A549 (cell line): ENCODE measurements around the gene ADAM12. TPM values are rescaled to one million over a fixed set of nuclear protein-coding genes. Genes with fewer than 3 reads are reported as not detected.
"Not testable (repeated sequence)": the region's sequence is repeated elsewhere in the genome, so short reads cannot be mapped to it uniquely, and the experiment has no call there.

Source experiments
- ATAC-seq, 2 experiments: fragments of 200-7000 bp in 1 of 2; fragments of >200 bp in 1 of 2; cut with Nextera tagmentation in 1 of 2; cut with Tn5 transposase in 1 of 2; 3 replicates each; pipeline versions ENCODE4 v1.8.0 to v1.9.1; 2018 to 2020; ENCODE audit warnings: mild to moderate bottlenecking in 1 of 2, moderate library complexity in 1 of 2
- CTCF ChIA-PET: fragments of 300-600 bp; sonication (Branson Sonifier 250); formaldehyde crosslinking; extraction: SDS; loops from one replicate; lab custom pipeline; 2021; ENCODE audit warnings: antibody characterized with exemption, inconsistent platforms; lab: Yijun Ruan, JAX
- POLR2A ChIA-PET: fragments of 350-600 bp; formaldehyde crosslinking; extraction: SDS; loops from one replicate; lab custom pipeline; 2021; ENCODE audit warnings: antibody characterized with exemption, inconsistent platforms; lab: Yijun Ruan, JAX
- DNase-seq, 2 experiments: peaks; one replicate each; pipeline versions ENCODE4 v3.0.0 to v3.0.0-alpha.2; 2011 to 2016; ENCODE audit warnings: low read depth in 1 of 2, low spot score in 1 of 2
- FAIRE-seq: peaks from 2 replicates; lab custom pipeline; 2011; peaks lifted over from hg19 to GRCh38; lab: Jason Lieb, UNC
- H3K27ac ChIP-seq, 2 experiments: fragments of >200 bp; sonication (Bioruptor Twin); formaldehyde crosslinking; 3 replicates each; pipeline ENCODE4 v1.5.1; 2016 to 2017
- H3K4me1 ChIP-seq: fragments of >200 bp; sonication (Bioruptor Twin); formaldehyde crosslinking; 3 replicates; pipeline ENCODE4 v1.6.1; 2016
- H3K4me2 ChIP-seq: fragments of >200 bp; sonication (Bioruptor Twin); formaldehyde crosslinking; 3 replicates; pipeline ENCODE4 v1.6.1; 2016
- H3K4me3 ChIP-seq: fragments of >200 bp; sonication (Bioruptor Twin); formaldehyde crosslinking; 3 replicates; pipeline ENCODE4 v1.5.1; 2016
- H3K9me3 ChIP-seq: fragments of >200 bp; sonication (Bioruptor Twin); formaldehyde crosslinking; 3 replicates; pipeline ENCODE4 v1.6.1; 2016
- BCL3 ChIP-seq: fragments of >200 bp; sonication (Bioruptor Twin); formaldehyde crosslinking; IDR thresholded peaks from 3 replicates; pipeline ENCODE4 v1.6.1; 2016
- BHLHE40 ChIP-seq: IDR thresholded peaks from 2 replicates; pipeline ENCODE4 v1.6.1; 2012; ENCODE audit warnings: low read depth, low read length, inconsistent platforms
- CHD4 ChIP-seq: fragments of 200-600 bp; sonication (generic); IDR thresholded peaks from 2 replicates; pipeline ENCODE4 v1.6.1; 2016; ENCODE audit warnings: antibody characterized with exemption, mild to moderate bottlenecking, borderline replicate concordance
- EP300 ChIP-seq, 2 experiments: fragments of >200 bp; sonication (Bioruptor Twin); formaldehyde crosslinking; IDR thresholded peaks; 2 replicates in 1 of 2; 3 replicates in 1 of 2; pipeline ENCODE4 v1.6.1; 2016 to 2017
- ESRRA ChIP-seq: fragments of 150-350 bp; IDR thresholded peaks from 2 replicates; pipeline ENCODE4 v1.6.1; 2014; ENCODE audit warnings: mild to moderate bottlenecking, low read length, borderline replicate concordance
- FOSL2 ChIP-seq, 2 experiments: fragments of 450-650 bp in 1 of 2; fragments of >200 bp in 1 of 2; sonication (Bioruptor Twin) in 1 of 2; formaldehyde crosslinking; IDR thresholded peaks; 2 replicates each; pipeline versions ENCODE4 v1.5.0 to v1.6.1; 2016 to 2020; ENCODE audit warnings: mild to moderate bottlenecking in 1 of 2, moderate library complexity in 1 of 2
- FOXS1 ChIP-seq: fragments of 250-450 bp; sonication (Bioruptor Pico); IDR thresholded peaks from 2 replicates; pipeline ENCODE4 v1.5.0; 2020; ENCODE audit warnings: mild to moderate bottlenecking, moderate library complexity
- HDAC2 ChIP-seq: fragments of 200-600 bp; sonication (generic); IDR thresholded peaks from 2 replicates; pipeline ENCODE4 v1.6.1; 2016
- JUNB ChIP-seq: fragments of >200 bp; sonication (Bioruptor Twin); formaldehyde crosslinking; IDR thresholded peaks from 2 replicates; pipeline ENCODE4 v1.6.1; 2016
- MAX ChIP-seq: IDR thresholded peaks from 2 replicates; pipeline ENCODE4 v1.6.1; 2012
- NFE2L2 ChIP-seq: fragments of 150-350 bp; conservative IDR thresholded peaks from 2 replicates; pipeline ENCODE4 v1.6.1; 2014; ENCODE audit warnings: low read length
- NPAS2 ChIP-seq: fragments of 250-450 bp; sonication (Bioruptor Pico); IDR thresholded peaks from 2 replicates; pipeline ENCODE4 v1.8.0; 2022; ENCODE audit warnings: mild to moderate bottlenecking, moderate library complexity, borderline replicate concordance
- NR3C1 ChIP-seq: fragments of >200 bp; sonication (Bioruptor Twin); formaldehyde crosslinking; IDR thresholded peaks from 3 replicates; pipeline ENCODE4 v1.6.1; 2017
- RAD21 ChIP-seq, 2 experiments: fragments of >200 bp in 1 of 2; sonication (Bioruptor Twin) in 1 of 2; formaldehyde crosslinking in 1 of 2; IDR thresholded peaks in 1 of 2; conservative IDR thresholded peaks in 1 of 2; 2 replicates in 1 of 2; 3 replicates in 1 of 2; pipeline ENCODE4 v1.6.1; 2012 to 2018; ENCODE audit warnings: inconsistent platforms in 1 of 2
- RARB ChIP-seq: fragments of 250-450 bp; sonication (Bioruptor Pico); IDR thresholded peaks from 2 replicates; pipeline ENCODE4 v1.8.0; 2021; ENCODE audit warnings: mild to moderate bottlenecking, moderate library complexity
- SREBF2 ChIP-seq: fragments of 450-650 bp; IDR thresholded peaks from 2 replicates; pipeline ENCODE4 v1.6.1; 2014; ENCODE audit warnings: mild to moderate bottlenecking, moderate library complexity
- TP53 ChIP-seq: fragments of 250-450 bp; sonication (Bioruptor Pico); IDR thresholded peaks from 2 replicates; pipeline ENCODE4 v1.5.0; 2021; ENCODE audit warnings: mild to moderate bottlenecking, moderate library complexity
- ZC3H11A ChIP-seq: fragments of 450-650 bp; IDR thresholded peaks from 2 replicates; pipeline ENCODE4 v1.6.1; 2014; ENCODE audit warnings: antibody characterized with exemption, mild to moderate bottlenecking
- ZFP36 ChIP-seq: fragments of 450-650 bp; IDR thresholded peaks from 2 replicates; pipeline ENCODE4 v1.6.1; 2014; ENCODE audit warnings: borderline replicate concordance; ENCODE audit not compliant: partially characterized antibody
- WGBS: methylation state at CpG from one replicate; pipeline ENCODE4 v1.1.6; 2017; ENCODE audit errors: missing lambda C conversion rate; 5-methylcytosine and 5-hydroxymethylcytosine counted together
- polyA plus RNA-seq, 4 experiments: library from polyadenylated mRNA; depleted of rRNA in 3 of 4; stranded (reverse); fragments of >200 nt; fragmentation: RNase III in 1 of 4; extraction: RNeasy Plus Mini Kit Qiagen cat#74134 plus additional on column Dnase treatment in 1 of 4; gene quantifications; 2 replicates in 3 of 4; 3 replicates in 1 of 4; pipeline ENCODE4 v1.2.3, GENCODE V29; 2011 to 2017
- TF ChIP-seq, protein P1 (sequence below): fragments of >200 bp; sonication (Bioruptor Twin); formaldehyde crosslinking; IDR thresholded peaks from 2 replicates; pipeline ENCODE4 v1.6.1; 2016
- TF ChIP-seq, protein P2 (sequence below): fragments of 150-350 bp; IDR thresholded peaks from 2 replicates; pipeline ENCODE4 v1.6.1; 2014; ENCODE audit warnings: low read depth, mild to moderate bottlenecking, low read length
- TF ChIP-seq, protein P3 (sequence below): fragments of 250-450 bp; sonication (Bioruptor Pico); IDR thresholded peaks from 2 replicates; pipeline ENCODE4 v1.5.0; 2021; ENCODE audit warnings: mild to moderate bottlenecking, moderate library complexity, borderline replicate concordance

Gene ADAM12
- polyA plus RNA-seq, 2 of the 4 experiments (the other 2 are of a cell fraction) = 1.6 to 4.8 TPM

DNA sequence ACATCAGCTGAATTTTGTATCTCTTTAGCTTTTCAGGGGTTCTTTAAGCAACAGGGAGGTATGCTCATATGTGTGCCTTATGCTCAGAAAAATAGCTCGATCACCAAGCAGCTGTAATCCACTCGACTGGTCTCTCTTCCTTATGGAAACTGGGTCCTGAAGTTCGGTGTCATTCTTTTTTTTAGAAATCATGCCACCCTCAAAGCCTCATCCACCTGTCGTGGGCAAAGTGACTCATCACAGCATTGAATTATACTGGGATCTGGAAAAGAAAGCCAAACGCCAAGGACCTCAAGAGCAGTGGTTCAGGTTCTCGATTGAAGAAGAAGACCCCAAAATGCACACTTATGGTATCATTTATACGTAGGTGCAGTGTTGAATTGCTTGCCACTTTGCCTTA lies 408.3 kb downstream of the ADAM12 start:
- no peaks in the 10 kb centered on the region for H3K9me3 ChIP-seq
- peak overlapping the region in 1 of 2 experiments; percentile 13; a peak in 2 of 6 replicates for H3K27ac ChIP-seq
- 65% methylated on average over 7 of the region's 7 CpGs for WGBS
- DNase-seq (no peak), ATAC-seq (no peak), FAIRE-seq (no peak)
- H3K4me2 ChIP-seq = no peak overlapping the region
- no peak overlapping the region for H3K4me3 ChIP-seq
- no peak for TF ChIP-seq FOSL2 (IDR thresholded peaks at IDR 0.05)
- TF ChIP-seq FOSL2 (CRISPR knock-in tag; IDR thresholded peaks at IDR 0.05) = 0 out of 2 replicates have a peak, but pooled peaks have one; percentile 4
- no peak for TF ChIP-seq ESRRA
- H3K4me1 ChIP-seq = peaks cover 27% of the 10 kb centered on the region; the same call in 2 of the 3 replicates
- ChIA-PET CTCF (interaction anchor here (0.8 to 5.7 kb wide), 8 partner anchors 20 to 526 kb away, joined by 3 to 58 read pairs (median 6); partner anchors contain the start of gene ADAM12), POLR2A (no interaction called here)

GRCh38 chr10:125976960-125977605 lies 411.2 kb downstream of the ADAM12 start:
- ATAC-seq = no peak
- CTCF ChIA-PET = interaction anchor here (0.6 to 3.4 kb wide), 9 partner anchors 17 to 772 kb away, joined by 3 to 13 read pairs (median 4); no protein-coding TSS in a partner anchor

DNA sequence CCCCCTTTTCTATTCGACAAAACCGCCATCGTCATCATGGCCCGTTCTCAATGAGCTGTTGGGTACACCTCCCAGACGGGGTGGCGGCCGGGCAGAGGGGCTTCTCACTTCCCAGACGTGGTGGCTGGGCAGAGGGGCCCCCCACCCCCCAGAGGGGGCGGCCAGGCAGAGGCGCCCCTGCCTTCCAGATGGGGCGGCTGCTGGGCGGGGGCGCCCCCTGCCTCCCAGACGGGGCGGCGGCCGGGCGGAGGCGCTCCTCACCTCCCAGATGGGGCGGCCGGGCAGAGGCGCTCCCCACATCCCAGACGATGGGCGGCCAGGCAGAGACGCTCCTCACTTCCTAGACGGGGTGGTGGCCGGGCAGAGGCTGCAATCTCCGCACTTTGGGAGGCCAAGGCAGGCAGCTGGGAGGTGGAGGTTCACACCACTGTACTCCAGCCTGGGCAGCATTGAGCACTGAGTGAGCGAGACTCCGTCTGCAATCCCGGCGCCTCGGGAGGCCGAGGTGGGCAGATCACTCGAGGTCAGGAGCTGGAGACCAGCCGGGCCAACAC lies 418.1 kb downstream of the ADAM12 start:
- CTCF ChIA-PET, FAIRE-seq, ATAC-seq, H3K4me3 ChIP-seq, DNase-seq, H3K9me3 ChIP-seq: not testable (repeated sequence)
- H3K4me1 ChIP-seq = peaks cover 26% of the 10 kb centered on the region
- WGBS = 87% methylated on average over 17 of the region's 36 CpGs
- H3K4me2 ChIP-seq = peak overlapping the region; percentile 26; the same call in 1 of the 3 replicates
- peak overlapping the region; percentile 33 to 69; a peak in 3 of 6 replicates for H3K27ac ChIP-seq
- POLR2A ChIA-PET = interaction anchor here (0.6 kb wide), 1 partner anchor 73 kb away, joined by 3 read pairs; no protein-coding TSS in a partner anchor

More at GRCh38 chr10:125976960-125977605, 411.2 kb downstream of the ADAM12 start:
- 90% methylated on average over 6 of the region's 6 CpGs for WGBS
- TF ChIP-seq, protein P1, sequence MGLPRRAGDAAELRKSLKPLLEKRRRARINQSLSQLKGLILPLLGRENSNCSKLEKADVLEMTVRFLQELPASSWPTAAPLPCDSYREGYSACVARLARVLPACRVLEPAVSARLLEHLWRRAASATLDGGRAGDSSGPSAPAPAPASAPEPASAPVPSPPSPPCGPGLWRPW = no peak
- TF ChIP-seq TP53 (CRISPR knock-in tag) = no peak
- H3K27ac ChIP-seq = peak overlapping the region in 1 of 2 experiments; percentile 24; a peak in 2 of 6 replicates
- POLR2A ChIA-PET = no interaction called here
- FAIRE-seq (no peak), DNase-seq (no peak)
- peaks cover 18% of the 10 kb centered on the region for H3K4me1 ChIP-seq
- no peak overlapping the region for H3K4me2 ChIP-seq
- H3K9me3 ChIP-seq = no peaks in the 10 kb centered on the region
- no peak overlapping the region for H3K4me3 ChIP-seq

DNA sequence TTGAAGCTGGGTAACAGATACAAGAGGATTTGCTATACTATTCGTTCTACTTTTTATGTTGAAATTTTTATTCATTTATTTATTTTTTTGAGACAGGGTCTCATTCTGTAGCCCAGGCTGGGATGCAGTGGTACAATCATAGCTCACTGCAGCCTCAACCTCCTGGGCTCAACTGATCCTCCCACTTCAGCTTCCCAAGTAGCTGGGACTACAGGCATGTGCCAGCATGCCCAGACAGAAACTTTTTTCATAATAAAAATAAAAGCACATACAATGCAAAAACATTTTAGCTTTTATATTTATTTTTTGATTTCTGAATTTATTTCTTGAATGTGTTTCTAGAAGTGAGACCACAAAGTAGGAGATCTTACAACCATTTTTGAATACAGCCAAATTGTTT lies 420.7 kb downstream of the ADAM12 start:
- 62% methylated on average over 1 of the region's 1 CpG for WGBS
- DNase-seq = no peak
- POLR2A ChIA-PET = no interaction called here
- no peak overlapping the region for H3K4me2 ChIP-seq
- H3K4me3 ChIP-seq = no peak overlapping the region
- H3K4me1 ChIP-seq = peaks cover 10% of the 10 kb centered on the region
- CTCF ChIA-PET = interaction anchor here (0.6 to 1.4 kb wide), 4 partner anchors 15 to 1640 kb away, joined by 3 to 6 read pairs (median 4); no protein-coding TSS in a partner anchor
- H3K9me3 ChIP-seq = 0 out of 3 replicates have a peak, but pooled peaks cover under 1% of the 10 kb centered on the region
- H3K27ac ChIP-seq = peak overlapping the region in 1 of 2 experiments; percentile 14; a peak in 1 of 6 replicates
- FAIRE-seq = no peak
- TF ChIP-seq SREBF2 (no peak), FOSL2 (IDR thresholded peaks at IDR 0.05) (no peak), FOSL2 (CRISPR knock-in tag; IDR thresholded peaks at IDR 0.05) (no peak), ZFP36 (no peak), JUNB (no peak), EP300 (IDR thresholded peaks at IDR 0.05) (no peak), NPAS2 (CRISPR knock-in tag) (no peak), FOXS1 (no peak), ZC3H11A (no peak), BHLHE40 (no peak), NFE2L2 (no peak), RARB (CRISPR knock-in tag) (no peak), NR3C1 (no peak), BCL3 (no peak), HDAC2 (no peak), CHD4 (no peak), RAD21 (conservative IDR thresholded peaks at IDR 0.05 in 1 of 2, IDR thresholded peaks at IDR 0.05 in 1 of 2) (no peak), MAX (no peak), TP53 (CRISPR knock-in tag) (no peak)
- TF ChIP-seq, protein P2, sequence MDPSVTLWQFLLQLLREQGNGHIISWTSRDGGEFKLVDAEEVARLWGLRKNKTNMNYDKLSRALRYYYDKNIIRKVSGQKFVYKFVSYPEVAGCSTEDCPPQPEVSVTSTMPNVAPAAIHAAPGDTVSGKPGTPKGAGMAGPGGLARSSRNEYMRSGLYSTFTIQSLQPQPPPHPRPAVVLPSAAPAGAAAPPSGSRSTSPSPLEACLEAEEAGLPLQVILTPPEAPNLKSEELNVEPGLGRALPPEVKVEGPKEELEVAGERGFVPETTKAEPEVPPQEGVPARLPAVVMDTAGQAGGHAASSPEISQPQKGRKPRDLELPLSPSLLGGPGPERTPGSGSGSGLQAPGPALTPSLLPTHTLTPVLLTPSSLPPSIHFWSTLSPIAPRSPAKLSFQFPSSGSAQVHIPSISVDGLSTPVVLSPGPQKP = no peak
- TF ChIP-seq, protein P3, sequence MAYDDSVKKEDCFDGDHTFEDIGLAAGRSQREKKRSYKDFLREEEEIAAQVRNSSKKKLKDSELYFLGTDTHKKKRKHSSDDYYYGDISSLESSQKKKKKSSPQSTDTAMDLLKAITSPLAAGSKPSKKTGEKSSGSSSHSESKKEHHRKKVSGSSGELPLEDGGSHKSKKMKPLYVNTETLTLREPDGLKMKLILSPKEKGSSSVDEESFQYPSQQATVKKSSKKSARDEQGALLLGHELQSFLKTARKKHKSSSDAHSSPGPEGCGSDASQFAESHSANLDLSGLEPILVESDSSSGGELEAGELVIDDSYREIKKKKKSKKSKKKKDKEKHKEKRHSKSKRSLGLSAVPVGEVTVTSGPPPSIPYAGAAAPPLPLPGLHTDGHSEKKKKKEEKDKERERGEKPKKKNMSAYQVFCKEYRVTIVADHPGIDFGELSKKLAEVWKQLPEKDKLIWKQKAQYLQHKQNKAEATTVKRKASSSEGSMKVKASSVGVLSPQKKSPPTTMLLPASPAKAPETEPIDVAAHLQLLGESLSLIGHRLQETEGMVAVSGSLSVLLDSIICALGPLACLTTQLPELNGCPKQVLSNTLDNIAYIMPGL (CRISPR knock-in tag) = no peak
- no peak for ATAC-seq
